ENCODE measurements around the gene RNPEP. TPM values are rescaled to one million over a fixed set of nuclear protein-coding genes. Genes with fewer than 3 reads are reported as not detected.

Gene RNPEP
- total and polyA plus RNA-seq, 2 of the 8 experiments (the other 6 are each of a cell fraction or from before 2014, with no cell fraction given): 34.1 to 51.1 TPM

DNA sequence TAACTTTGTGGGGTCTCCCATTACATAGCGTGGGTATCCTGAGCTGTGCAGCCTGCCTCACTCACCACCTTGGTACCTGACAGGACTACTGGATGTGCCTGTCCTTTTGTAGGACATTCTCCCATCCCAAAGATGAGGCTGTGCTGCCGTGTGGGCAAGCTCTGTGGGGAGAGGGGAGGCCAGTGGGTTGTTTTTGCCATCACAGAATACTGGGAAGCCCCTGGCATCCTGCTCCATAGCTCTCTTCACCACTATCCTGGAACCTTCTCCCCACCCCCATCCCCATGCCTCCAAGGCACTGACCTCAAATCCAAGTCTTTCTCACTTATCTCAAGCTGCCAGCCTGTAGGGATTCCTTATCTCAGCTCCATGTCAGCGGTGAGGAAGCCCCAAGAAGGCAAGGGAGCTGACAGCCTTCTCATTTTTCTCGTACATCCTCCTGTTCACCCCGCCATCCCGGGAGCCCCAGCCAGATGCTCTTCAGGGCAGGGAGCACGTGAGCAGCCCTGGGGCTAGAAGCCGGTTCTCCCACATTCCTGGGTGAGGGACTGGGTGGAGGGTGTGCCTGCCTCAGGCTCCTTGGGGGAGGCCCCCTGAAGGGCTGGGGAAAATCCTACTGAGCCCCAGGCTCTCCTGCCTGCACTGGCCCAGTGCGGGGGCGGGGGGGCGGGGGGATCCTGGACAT lies 25.5 kb downstream of the RNPEP start (continued):
- TF ChIP-seq SIN3A (conservative IDR thresholded peaks at IDR 0.05 in 1 of 2, IDR thresholded peaks at IDR 0.05 in 1 of 2; ENCODE audit: low read depth in 1 of 2, low read length in 2 of 2) (peak in 1 of 2 experiments; percentile 71; a peak in 1 of 4 replicates), MAX (IDR thresholded peaks at IDR 0.05) (peak; percentile 82), SUZ12 (IDR thresholded peaks at IDR 0.05; ENCODE audit: low read length) (no peak), JUND (IDR thresholded peaks at IDR 0.05; ENCODE audit: low read length) (0 out of 2 replicates have a peak, but pooled peaks have one; percentile 51), BRCA1 (IDR thresholded peaks at IDR 0.05; ENCODE audit: low read depth, low read length) (no peak), GABPA (IDR thresholded peaks at IDR 0.05; ENCODE audit: borderline replicate concordance, insufficient read depth, low read length) (no peak), HDAC6 (IDR thresholded peaks at IDR 0.05; ENCODE audit: low read depth, low read length) (no peak), EGR1 (IDR thresholded peaks at IDR 0.05; ENCODE audit: borderline replicate concordance, low read depth, low read length) (peak; percentile 81; the same call in 1 of the 2 replicates), CHD2 (IDR thresholded peaks at IDR 0.05; ENCODE audit: low read length) (peak; percentile 74), PHF8 (conservative IDR thresholded peaks at IDR 0.05; ENCODE audit: low read depth, low read length) (no peak), SRF (IDR thresholded peaks at IDR 0.05; ENCODE audit: low read depth, low read length) (no peak), NANOG (IDR thresholded peaks at IDR 0.05; ENCODE audit: insufficient read depth, low read depth, low read length, poor library complexity, severe bottlenecking) (no peak), FOSL1 (IDR thresholded peaks at IDR 0.05; ENCODE audit: insufficient read depth, low read depth, low read length) (no peak), HDAC2 (IDR thresholded peaks at IDR 0.05; ENCODE audit: borderline replicate concordance in 1 of 2, low read depth in 2 of 2, low read length in 2 of 2) (peak; percentile 70 to 87; a peak in 1 of 4 replicates)
- TF ChIP-seq, protein P1, sequence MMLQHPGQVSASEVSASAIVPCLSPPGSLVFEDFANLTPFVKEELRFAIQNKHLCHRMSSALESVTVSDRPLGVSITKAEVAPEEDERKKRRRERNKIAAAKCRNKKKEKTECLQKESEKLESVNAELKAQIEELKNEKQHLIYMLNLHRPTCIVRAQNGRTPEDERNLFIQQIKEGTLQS (IDR thresholded peaks at IDR 0.05; ENCODE audit: insufficient read depth, low read depth, low read length): 0 out of 2 replicates have a peak, but pooled peaks have one; percentile 37
